ENCODE data around the gene ONECUT3.

GRCh38 chr19:1746401-1747284, 6.7 kb upstream of the ONECUT3 start:
- TF ChIP-seq ATF2 (tag by site-specific recombination; IDR thresholded peaks at IDR 0.05; ENCODE audit: low read depth) (no peak), ZNF501 (tag by site-specific recombination; IDR thresholded peaks at IDR 0.05) (no peak)

Data from HEK293 (cell line).